CD4-positive, alpha-beta T cell treated with Interleukin-17A for 1 hour (primary cell): ENCODE data around the gene GRAMD1A.

ENCODE experiments used
- DNase-seq: peaks from one replicate; pipeline ENCODE4 v3.0.0-alpha.2; 2020

Gene GRAMD1A

GRCh38 chr19:35056513-35057063 is 56.5 kb downstream of the GRAMD1A start:
- DNase-seq: no peak

GRCh38 chr19:35058370-35058769 is 58.2 kb downstream of the GRAMD1A start:
- no peak for DNase-seq

GRCh38 chr19:35059006-35059798 is 59.1 kb downstream of the GRAMD1A start:
- DNase-seq: no peak

- DNase-seq: no peak
Observed at GRCh38 chr19:35059799-35060091, 59.6 kb downstream of the GRAMD1A start.

- DNase-seq: no peak
Observed at GRCh38 chr19:35060160-35060855, 60.2 kb downstream of the GRAMD1A start.

- no peak for DNase-seq
Observed at GRCh38 chr19:35061583-35062373, 61.7 kb downstream of the GRAMD1A start.

- no peak for DNase-seq
Observed at GRCh38 chr19:35062942-35063341, 62.8 kb downstream of the GRAMD1A start.

GRCh38 chr19:35063940-35064818 is 64.1 kb downstream of the GRAMD1A start:
- DNase-seq: no peak

- no peak for DNase-seq
Observed at GRCh38 chr19:35065574-35065973, 65.5 kb downstream of the GRAMD1A start.

- no peak for DNase-seq
Observed at GRCh38 chr19:35066121-35066520, 66.0 kb downstream of the GRAMD1A start.

- DNase-seq: peak; percentile 86
Observed at GRCh38 chr19:35066691-35067563, 66.8 kb downstream of the GRAMD1A start.

GRCh38 chr19:35068941-35069634 is 69.0 kb downstream of the GRAMD1A start:
- no peak for DNase-seq

GRCh38 chr19:35069696-35070095 is 69.6 kb downstream of the GRAMD1A start:
- DNase-seq: no peak

- no peak for DNase-seq
Observed at GRCh38 chr19:35070471-35070870, 70.3 kb downstream of the GRAMD1A start.

- no peak for DNase-seq
Observed at GRCh38 chr19:35073516-35073915, 73.4 kb downstream of the GRAMD1A start.

- DNase-seq: no peak
Observed at GRCh38 chr19:35073941-35074340, 73.8 kb downstream of the GRAMD1A start.

GRCh38 chr19:35074426-35075201 is 74.5 kb downstream of the GRAMD1A start:
- no peak for DNase-seq

GRCh38 chr19:35075202-35076025 is 75.3 kb downstream of the GRAMD1A start:
- DNase-seq: no peak

GRCh38 chr19:35076026-35076370 is 75.9 kb downstream of the GRAMD1A start:
- no peak for DNase-seq
